Renal cortex interstitium (tissue), 11 donors: ENCODE results near the gene SPATA4. TPM values are rescaled to one million over a fixed set of nuclear protein-coding genes. Genes with fewer than 3 reads are reported as not detected.

Source experiments
- DNase-seq, 11 donors: peaks; one replicate each; pipeline ENCODE4 v3.0.0-alpha.2; 2013; ENCODE audit warnings: low read depth in 9 of 11, low spot score in 4 of 11; ENCODE audit errors: extremely low read depth in 1 of 11
- polyA plus RNA-seq, 3 donors: library from polyadenylated mRNA; unstranded; fragments of 120-200 nt; gene quantifications; one replicate each; pipeline ENCODE4 v1.2.1, GENCODE V29; 2013; ENCODE audit not compliant: insufficient read length in 3 of 3

The SPATA4 gene
- polyA plus RNA-seq, 3 donors: 1.1 to 2.0 (median 1.4) TPM

- DNase-seq: no peak
These were observed 3.0 kb upstream of the SPATA4 start for GRCh38 chr4:176198316-176198903.

GRCh38 chr4:176193938-176194337 lies 1.4 kb downstream of the SPATA4 start:
- DNase-seq: no peak

- DNase-seq: no peak
These were observed 2.3 kb downstream of the SPATA4 start for GRCh38 chr4:176193126-176193525.

GRCh38 chr4:176191974-176192373 lies 3.4 kb downstream of the SPATA4 start:
- DNase-seq: no peak

GRCh38 chr4:176189891-176190795 lies 5.2 kb downstream of the SPATA4 start:
- no peak for DNase-seq

GRCh38 chr4:176188654-176189053 lies 6.7 kb downstream of the SPATA4 start:
- DNase-seq: no peak

GRCh38 chr4:176187624-176188023 lies 7.8 kb downstream of the SPATA4 start:
- no peak for DNase-seq

- DNase-seq: no peak
These were observed 8.6 kb downstream of the SPATA4 start for GRCh38 chr4:176186671-176187395.

- no peak for DNase-seq
These were observed 9.3 kb downstream of the SPATA4 start for GRCh38 chr4:176186067-176186466.

GRCh38 chr4:176185051-176185450 lies 10.3 kb downstream of the SPATA4 start:
- DNase-seq: no peak

GRCh38 chr4:176163041-176163440 lies 32.3 kb downstream of the SPATA4 start:
- DNase-seq: no peak

GRCh38 chr4:176156656-176157055 lies 38.7 kb downstream of the SPATA4 start:
- no peak for DNase-seq

- no peak for DNase-seq
These were observed 42.3 kb downstream of the SPATA4 start for GRCh38 chr4:176153124-176153523.

GRCh38 chr4:176150704-176151103 lies 44.7 kb downstream of the SPATA4 start:
- no peak for DNase-seq

- DNase-seq: peak in 2 of 11 donors; percentile 3 to 8
These were observed 45.1 kb downstream of the SPATA4 start for GRCh38 chr4:176150356-176150682.

GRCh38 chr4:176149680-176150355 lies 45.6 kb downstream of the SPATA4 start:
- DNase-seq: no peak

- no peak for DNase-seq
These were observed 53.1 kb downstream of the SPATA4 start for GRCh38 chr4:176142253-176142652.

GRCh38 chr4:176139518-176139917 lies 55.9 kb downstream of the SPATA4 start:
- DNase-seq: no peak

GRCh38 chr4:176137631-176138030 lies 57.8 kb downstream of the SPATA4 start:
- DNase-seq: no peak

- DNase-seq: no peak
These were observed 60.7 kb downstream of the SPATA4 start for GRCh38 chr4:176134670-176135069.
